Anterior cingulate cortex (tissue), 58 donors: ENCODE results near the gene SLIT3.
"Not testable (repeated sequence)": the region's sequence is repeated elsewhere in the genome, so short reads cannot be mapped to it uniquely, and the experiment has no call there.

Source experiments
- DNase-seq, 58 donors: peaks; one replicate each; lab custom pipeline; 2025; lab: John Stamatoyannopoulos, UW

SLIT3 gene

DNA sequence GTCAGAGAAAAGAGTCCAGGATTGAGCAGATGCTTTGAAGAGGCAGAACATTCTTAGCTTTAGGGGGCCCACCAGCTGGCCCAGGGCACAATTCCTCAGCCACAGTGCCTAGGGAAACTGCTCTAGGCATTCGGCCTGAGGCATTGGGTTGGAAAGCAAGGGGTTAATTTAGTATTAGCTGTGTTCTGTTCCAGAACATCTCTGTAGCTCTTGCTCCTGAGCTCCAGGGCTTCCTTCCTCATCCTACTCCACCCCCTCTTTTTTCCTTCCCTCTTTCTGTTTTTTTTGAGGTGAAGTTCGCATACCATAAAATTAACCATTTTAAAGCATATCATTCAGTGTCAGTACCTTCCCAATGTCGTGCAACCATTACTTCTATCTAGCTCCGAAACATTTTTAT, 647.3 kb downstream of the SLIT3 start:
- DNase-seq = no peak

DNA sequence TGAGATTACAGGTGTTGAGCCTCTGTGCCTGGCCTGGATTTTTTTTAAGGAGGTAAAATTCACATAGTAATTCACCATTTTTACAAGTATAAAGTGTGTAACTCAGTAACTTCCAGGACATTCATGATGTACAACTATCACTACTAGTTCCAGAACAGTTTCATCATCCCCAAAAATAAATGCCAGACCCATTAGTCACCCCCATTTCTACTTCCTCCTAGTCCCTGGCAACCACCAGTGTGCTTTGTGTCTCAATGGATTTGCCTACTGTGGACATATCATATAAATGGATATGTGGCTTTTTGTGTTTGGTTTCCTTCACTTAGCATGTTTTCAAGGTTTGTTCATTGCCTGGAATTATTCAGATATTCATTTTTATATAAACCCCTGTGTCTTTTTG, 649.3 kb downstream of the SLIT3 start:
- no peak for DNase-seq

DNA sequence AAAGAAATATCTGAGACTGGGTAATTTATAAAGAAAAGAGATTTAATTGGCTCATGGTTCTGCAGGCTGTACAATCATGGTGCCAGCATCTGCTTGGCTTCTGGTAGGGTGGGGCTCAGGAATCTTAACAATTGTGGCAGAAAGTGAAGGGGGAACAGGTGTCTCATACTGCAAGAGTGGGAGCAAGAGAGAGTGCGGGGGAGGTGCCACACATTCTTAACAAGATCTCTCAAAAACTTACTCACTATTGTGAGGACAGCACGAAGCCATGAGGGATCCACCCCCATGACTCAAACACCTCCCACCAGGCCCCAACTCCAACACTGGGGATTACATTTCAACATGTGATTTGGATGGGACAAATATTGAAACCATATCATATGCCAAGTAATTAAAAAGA, 651.6 kb downstream of the SLIT3 start:
- peak in 5 of 58 donors; percentile 4 to 10 (median 6) for DNase-seq

DNA sequence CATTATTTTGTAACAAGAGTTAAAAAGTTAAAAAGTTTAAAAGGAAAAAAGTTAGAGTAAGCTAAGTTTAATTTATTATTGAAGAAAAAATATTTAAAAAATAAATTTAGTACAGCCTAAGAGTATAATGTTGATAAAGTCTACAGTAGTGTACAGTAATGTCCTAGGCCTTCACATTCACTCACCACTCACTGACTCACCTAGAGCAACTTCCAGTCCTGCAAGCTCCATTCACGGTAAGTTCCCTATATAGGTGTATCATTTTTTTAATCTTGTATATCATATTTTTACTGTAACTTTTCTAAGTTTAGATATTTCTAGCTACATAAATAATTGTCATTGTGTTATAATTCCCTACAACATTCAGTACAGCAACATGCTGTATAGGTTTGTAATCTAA, 652.4 kb downstream of the SLIT3 start:
- DNase-seq = no peak

DNA sequence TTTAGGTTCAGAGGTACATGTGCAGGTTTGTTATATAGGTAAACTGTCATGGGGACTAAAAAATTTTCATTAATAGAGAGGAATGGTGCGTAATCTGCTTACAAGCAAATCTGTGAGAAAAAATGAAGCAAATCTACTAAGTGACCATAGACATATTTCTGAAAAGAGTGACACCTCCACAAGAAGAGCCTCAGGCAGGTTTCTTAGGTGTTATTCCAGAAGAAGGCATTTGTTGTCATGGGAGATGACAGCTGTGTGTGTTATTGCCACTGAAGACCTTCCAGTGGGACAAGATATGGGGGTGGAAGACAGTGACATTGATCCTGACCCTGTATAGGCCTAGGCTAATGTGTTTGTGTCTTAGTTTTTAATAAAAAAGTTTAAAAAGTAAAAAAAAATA, 652.9 kb downstream of the SLIT3 start:
- no peak for DNase-seq

DNA sequence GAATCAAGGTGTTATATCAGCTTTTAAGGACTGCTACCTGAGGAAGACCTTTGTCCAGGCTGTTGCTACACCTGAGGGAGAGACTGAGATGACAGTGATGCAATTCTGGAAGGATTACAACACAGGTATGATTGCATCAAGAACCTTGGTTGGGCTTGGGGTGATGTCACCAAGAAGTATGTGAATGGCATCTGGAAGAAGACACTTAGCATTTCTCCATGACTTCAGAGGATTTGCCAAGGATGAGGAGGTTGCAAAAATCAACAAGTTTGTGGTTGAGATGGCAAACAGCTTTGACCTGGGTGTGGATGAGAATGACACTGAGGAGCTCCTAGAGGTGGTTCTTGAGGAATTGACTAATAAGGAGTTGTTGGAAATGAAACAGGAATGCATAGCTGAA, 653.9 kb downstream of the SLIT3 start:
- no peak for DNase-seq

DNA sequence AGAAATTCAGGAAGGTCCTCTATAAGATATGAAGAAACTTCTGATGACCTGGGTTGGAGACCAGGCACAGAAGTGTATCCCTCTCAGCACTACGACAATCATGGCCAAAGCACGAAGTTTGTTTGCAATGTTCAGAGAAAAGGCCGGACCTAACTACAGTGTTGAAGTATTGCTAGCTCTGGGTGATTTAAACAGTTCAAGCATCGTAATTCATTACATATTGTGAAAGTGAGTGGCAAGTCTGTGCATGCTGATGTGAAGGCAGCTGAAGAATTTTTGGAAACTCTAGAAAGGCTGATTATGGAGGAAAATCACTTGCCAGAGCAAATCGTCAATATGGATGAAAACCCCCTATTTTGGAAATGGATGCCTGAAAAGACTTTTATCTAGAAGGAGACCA, 654.6 kb downstream of the SLIT3 start:
- DNase-seq = no peak

DNA sequence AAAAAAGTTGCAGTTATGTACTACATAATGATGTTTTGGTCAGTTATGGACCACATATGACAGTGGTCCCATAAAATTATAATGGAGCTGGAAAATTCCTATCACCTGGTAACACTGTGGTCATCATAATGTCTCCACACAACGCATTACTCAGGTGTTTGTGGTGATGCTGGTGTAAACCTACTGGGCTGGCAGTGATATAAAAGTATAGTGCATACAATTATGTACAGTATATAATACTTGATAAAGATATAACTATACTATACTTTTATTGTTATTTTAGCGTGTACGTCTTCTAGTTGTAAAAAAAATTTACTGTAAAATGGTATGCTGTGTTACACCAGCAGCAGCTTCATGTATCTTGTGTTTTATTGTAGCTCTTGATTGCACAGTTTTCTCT, 655.7 kb downstream of the SLIT3 start:
- no peak for DNase-seq

DNA sequence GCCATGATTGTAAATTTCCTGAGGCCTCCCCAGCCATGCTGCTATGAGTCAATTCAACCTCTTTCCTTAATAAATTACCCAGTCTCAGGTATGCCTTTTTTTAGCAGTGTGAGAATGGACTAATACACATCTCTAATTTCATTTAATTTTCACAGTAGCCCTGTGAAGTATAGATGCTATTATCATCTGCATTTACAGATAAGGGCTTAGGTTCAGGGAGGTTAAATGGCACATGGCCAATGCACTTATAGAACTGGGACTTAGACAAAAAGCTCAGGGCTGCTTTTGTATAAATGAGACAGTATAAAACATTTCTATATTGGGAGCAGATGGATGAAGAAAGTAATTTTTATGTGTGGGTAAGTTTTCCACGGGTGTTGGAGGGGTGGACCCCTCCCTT, 658.9 kb downstream of the SLIT3 start:
- no peak for DNase-seq

DNA sequence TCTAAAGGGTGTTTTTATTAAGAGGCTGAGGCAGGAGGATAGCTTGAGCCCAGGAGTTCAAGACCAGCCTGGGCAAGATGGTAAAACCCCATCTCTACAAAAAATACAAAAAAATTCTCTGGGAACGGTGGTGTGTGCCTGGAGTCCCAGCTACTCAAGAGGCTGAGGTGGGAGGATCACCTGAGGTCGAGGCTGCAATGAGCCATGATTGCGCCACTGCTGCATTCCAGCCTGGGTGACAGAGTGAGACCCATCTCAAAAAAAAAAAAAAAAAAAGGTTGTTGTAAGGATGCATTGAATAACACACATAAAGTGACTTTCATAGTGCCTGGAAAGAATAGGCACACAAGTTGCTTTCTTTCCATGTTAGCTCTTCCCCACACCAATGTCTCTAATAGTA, 662.1 kb downstream of the SLIT3 start:
- DNase-seq = not testable (repeated sequence)

DNA sequence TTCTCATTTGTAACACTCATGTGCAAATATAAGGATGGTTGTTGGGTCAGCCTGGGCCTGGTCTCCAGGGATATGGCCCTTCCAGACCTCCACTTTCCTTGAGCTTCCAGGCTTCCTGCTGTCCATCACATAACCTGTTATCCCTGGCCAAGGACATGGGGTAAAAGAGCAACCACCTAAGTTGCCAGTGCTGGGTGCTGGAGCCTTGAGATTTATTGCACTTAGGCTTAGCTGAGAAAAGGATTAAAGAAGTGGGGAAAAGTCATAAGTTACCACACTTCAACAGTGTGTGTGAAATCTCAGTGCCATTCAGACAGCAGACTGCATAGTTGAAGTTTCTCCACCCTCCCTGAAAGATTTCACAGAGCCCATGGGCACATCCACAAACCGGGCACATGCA, 663.1 kb downstream of the SLIT3 start:
- no peak for DNase-seq

DNA sequence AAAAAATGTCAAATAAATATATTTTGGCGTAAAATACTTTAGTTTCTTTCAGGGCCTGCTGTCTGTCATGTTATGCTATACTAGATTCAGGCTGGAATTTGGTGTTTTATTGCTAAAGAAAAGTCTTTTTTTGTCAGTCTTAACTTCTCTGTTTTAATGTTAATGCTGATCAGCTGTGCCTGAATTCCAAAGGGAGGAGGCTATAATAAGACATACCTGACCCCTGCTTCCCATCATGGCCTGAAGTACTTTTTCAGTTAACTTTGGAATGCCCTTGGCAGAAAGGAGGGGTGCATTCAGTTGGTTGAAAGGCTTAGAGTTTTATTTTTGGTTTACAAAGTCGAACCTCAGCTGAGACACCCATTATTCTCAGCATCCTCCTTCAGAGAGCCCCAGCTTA, 663.7 kb downstream of the SLIT3 start:
- no peak for DNase-seq

DNA sequence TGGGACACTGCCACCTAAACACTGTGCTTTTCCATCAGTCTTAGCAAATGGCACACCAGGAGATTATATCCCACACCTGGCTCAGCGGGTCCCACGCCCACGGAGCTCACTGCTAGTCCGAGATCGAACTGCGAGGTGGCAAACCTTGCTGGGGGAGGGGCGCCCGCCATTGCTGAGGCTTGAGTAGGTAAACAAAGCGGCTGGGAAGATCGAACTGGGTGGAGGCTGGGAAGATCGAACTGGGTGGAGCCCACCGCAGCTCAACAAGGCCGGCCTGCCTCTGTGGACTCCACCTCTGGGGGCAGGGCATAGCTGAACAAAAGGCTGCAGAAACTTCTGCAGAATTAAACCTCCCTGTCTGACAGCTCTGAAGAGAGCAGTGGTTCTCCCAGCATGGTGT, 670.0 kb downstream of the SLIT3 start:
- DNase-seq = not testable (repeated sequence)

DNA sequence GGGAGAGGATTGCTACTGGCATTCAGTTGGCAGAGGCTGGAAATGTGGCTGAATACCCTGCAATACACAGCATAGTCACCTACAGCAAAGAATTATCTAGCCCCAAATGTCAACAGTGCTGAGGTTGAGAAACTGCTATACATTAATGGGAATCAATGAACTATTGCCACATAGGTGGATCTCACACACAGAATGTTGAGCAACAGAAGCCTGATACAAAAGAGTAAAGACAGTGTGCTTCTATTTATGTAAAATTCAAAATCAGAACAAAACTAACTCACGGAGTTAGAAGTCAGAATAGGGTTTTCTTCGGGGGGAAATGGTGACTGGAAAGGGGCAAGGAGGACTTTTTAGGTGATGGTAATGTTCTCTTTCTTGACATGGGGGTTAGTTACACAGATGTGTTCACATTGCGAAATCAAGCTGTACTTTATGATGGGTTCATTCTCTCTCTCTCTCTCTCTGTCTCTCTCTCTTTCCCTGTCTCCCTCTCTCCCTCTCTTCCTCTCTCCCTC, 676.0 kb downstream of the SLIT3 start:
- no peak for DNase-seq

DNA sequence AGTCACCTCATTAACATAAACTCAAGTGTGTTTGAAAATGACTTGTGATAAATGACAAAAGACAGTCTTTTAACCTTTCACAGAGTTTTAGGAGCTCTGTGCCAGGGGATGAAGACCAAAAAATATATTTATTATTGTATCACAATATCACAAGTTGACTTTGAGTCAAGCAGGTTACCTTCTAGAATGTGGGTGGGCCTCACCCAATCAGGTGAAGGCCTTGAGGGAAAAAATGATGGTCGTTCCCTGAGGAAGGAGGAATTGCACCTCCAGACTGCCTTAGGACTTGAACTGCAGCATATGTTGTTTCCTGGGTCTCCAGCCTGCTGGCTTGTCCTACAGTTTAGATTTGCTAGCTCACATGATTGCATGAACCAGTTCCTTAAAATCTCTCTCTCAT, 680.1 kb downstream of the SLIT3 start:
- no peak for DNase-seq

DNA sequence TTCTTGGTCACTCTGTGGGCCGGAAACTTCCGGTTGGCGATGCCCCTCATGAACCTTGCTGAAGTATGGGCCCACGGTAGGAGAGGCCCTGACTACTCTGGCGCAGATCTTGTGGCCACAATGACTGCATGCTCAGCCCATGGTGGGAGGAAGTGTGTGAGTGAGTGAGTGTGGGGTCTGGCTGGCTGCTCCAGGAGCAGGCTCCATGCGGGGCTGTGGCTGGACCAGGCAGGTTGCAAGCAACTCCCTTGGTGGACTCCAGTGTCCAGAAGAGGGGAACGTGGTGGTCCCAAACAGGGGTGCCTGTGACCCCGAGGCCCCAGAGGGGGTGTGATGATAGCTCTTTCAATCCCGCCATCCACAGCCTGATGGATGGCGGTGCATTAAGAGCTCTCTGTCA, 686.3 kb downstream of the SLIT3 start:
- DNase-seq = no peak

DNA sequence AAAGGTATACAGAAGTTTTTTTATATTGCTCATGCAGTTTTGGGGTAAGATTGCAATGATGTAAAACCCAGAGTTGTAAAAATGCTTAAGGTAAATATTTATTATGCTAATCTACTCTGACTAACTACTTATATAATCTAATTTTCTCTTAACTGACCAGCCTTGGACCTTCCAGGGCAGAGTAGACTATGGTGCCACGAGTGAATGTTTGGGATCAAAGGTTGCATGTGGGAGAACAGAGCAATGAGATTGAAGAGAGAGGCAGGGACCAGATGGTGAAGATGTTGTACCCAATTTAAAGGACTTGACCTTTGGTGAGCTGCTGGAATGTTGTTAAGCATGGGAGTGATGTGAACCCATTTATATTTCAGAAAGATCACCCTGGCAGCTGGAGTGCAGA, 686.9 kb downstream of the SLIT3 start:
- DNase-seq = no peak

DNA sequence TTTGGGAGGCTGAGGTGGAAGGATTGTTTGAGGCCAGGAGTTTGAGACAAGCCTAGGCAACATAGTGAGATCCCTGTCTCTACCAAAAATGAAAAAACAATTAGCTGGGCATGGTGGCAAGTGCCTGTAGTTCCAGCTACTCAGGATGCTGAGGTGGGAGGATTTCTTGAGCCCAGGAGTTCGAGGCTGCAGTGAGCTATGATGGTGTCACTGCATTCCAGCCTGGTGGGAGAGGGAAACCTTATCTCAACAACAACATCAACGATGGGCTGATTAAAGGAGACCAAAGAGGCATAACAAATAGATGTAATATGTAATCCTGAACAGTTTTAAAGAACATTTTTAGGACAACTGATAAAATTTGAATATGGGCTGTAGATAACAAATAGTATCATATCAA, 687.5 kb downstream of the SLIT3 start:
- no peak for DNase-seq

DNA sequence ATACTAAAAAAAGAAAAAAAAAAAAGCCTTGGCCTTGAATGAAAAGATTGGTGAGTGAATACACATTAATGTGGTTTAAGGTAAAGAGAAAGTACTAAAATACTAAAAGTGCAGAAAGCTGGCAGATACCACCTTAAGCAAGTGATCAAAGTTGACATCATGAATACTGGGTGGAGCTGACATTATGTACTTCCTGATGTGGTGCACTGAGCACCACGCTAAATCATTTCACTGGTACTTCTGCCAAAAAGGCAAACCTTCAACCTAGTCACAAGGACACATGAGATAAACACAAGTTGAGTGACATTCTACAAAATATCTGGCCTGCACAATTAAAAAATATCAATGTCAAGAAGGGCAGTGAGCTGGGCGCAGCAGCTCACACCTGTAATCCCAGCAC, 687.9 kb downstream of the SLIT3 start:
- DNase-seq = no peak

DNA sequence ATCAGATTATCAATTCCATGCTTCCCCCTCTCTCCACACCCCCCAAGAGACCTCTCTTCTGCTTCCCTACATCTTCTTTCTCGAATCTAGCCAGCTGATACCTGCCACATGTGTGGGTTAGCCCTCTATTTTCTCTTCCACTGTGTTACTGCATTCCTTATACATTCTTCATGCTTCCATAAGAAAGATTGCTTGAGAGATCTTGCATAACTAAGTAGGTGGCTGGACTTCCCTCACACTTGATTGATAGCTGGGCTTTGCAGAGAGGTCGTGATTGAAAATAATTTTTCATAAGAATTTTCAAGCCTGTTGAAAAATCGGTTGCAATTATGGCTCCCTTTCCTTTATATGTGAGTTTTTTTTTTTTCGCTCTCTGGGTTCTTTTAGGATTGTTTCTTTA, 688.8 kb downstream of the SLIT3 start:
- DNase-seq = no peak
